ENCODE measurements around the gene TGDS. TPM values are rescaled to one million over a fixed set of nuclear protein-coding genes. Genes with fewer than 3 reads are reported as not detected.

TGDS gene
- total RNA-seq, 1 donor from 2014 or later, result 6.3 TPM

DNA sequence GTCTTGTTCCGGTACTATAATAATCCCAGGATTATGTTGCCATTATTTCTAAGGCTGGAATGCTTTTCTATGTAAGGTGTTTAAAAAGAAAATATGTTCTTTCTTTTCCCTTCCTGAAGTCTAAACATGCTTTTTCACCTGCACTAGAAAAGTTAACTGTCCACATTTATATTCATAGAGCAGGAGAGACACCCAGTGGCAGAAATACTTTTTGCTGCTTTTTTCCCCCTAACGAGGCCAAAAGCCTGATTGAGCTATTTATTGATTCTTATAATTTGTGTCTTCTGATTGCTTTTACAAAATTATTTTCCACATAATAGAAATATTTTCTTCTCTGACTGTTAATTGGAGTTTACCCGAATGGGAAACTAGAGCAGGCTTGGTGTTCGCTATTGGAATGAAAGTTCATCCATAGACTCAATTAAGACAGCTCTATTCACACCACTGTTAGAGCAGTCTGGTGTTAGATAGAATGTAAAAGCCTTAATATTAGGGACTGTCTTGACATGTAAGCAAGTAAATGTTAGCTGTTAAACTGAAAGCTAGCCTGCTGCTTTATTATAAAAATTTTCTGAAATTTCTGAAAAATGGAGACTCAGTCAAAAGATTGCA lies 21.5 kb upstream of the TGDS start:
- Mint-ChIP-seq H3K27ac (ENCODE audit: unreplicated experiment) (no peak overlapping the region), H3K4me3 (ENCODE audit: unreplicated experiment) (no peak overlapping the region), H3K27me3 (ENCODE audit: unreplicated experiment) (no peaks in the 10 kb centered on the region), H3K9me3 (ENCODE audit: unreplicated experiment) (no peaks in the 10 kb centered on the region), H3K36me3 (ENCODE audit: unreplicated experiment) (no peaks in the 10 kb centered on the region), H3K4me1 (ENCODE audit: low read depth, unreplicated experiment) (no peaks in the 10 kb centered on the region)
- TF ChIP-seq, protein P1, sequence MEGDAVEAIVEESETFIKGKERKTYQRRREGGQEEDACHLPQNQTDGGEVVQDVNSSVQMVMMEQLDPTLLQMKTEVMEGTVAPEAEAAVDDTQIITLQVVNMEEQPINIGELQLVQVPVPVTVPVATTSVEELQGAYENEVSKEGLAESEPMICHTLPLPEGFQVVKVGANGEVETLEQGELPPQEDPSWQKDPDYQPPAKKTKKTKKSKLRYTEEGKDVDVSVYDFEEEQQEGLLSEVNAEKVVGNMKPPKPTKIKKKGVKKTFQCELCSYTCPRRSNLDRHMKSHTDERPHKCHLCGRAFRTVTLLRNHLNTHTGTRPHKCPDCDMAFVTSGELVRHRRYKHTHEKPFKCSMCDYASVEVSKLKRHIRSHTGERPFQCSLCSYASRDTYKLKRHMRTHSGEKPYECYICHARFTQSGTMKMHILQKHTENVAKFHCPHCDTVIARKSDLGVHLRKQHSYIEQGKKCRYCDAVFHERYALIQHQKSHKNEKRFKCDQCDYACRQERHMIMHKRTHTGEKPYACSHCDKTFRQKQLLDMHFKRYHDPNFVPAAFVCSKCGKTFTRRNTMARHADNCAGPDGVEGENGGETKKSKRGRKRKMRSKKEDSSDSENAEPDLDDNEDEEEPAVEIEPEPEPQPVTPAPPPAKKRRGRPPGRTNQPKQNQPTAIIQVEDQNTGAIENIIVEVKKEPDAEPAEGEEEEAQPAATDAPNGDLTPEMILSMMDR (IDR thresholded peaks at IDR 0.05; ENCODE audit: partially characterized antibody, unreplicated experiment), result peak; percentile 48
- DNase-seq, result no peak

DNA sequence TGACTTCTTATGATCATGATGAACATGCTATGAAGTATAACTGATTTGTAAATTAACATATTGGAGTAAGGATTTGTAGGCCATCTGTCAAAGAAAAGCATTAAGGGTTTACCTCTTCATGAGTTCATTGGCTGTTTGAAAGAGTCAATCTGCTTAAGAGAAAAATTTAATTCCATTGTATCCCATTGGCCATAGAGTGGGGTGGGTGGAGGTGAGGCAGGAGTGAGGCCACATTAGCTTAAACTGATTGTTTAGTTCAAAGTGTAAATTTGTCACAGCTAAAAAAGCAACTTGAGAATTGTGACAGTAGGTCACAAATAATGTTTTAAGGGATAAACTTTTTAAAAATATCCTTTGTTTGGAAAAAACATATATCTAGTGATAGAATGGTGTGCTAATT lies 17.1 kb upstream of the TGDS start:
- TF ChIP-seq, protein P1 (IDR thresholded peaks at IDR 0.05; ENCODE audit: partially characterized antibody, unreplicated experiment), result no peak
- no peak for DNase-seq
- H3K4me1 Mint-ChIP-seq (ENCODE audit: low read depth, unreplicated experiment), result no peaks in the 10 kb centered on the region
- no peak overlapping the region for H3K4me3 Mint-ChIP-seq (ENCODE audit: unreplicated experiment)
- H3K36me3 Mint-ChIP-seq (ENCODE audit: unreplicated experiment), result no peaks in the 10 kb centered on the region
- no peaks in the 10 kb centered on the region for H3K27me3 Mint-ChIP-seq (ENCODE audit: unreplicated experiment)
- H3K27ac Mint-ChIP-seq (ENCODE audit: unreplicated experiment), result no peak overlapping the region
- no peaks in the 10 kb centered on the region for H3K9me3 Mint-ChIP-seq (ENCODE audit: unreplicated experiment)

DNA sequence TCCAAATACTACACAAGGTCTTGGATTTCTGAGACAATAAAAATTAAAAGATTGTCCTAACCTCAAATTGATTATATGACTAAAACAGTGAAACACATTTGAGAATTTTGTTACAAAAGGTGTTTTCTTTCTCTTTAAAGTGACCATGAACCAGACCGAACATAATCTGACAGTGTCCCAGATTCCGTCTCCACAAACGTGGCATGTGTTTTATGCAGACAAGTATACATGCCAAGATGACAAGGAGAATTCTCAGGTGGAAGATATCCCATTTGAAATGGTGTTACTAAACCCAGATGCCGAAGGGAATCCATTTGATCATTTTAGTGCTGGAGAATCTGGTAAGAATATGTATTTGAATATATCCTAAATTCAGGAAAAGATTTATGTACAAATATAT lies 16.1 kb upstream of the TGDS start:
- Mint-ChIP-seq H3K27ac (ENCODE audit: unreplicated experiment) (no peak overlapping the region), H3K4me1 (ENCODE audit: low read depth, unreplicated experiment) (no peaks in the 10 kb centered on the region), H3K9me3 (ENCODE audit: unreplicated experiment) (no peaks in the 10 kb centered on the region), H3K27me3 (ENCODE audit: unreplicated experiment) (no peaks in the 10 kb centered on the region), H3K36me3 (ENCODE audit: unreplicated experiment) (no peaks in the 10 kb centered on the region), H3K4me3 (ENCODE audit: unreplicated experiment) (no peak overlapping the region)
- TF ChIP-seq, protein P1 (IDR thresholded peaks at IDR 0.05; ENCODE audit: partially characterized antibody, unreplicated experiment), result no peak
- DNase-seq, result no peak

DNA sequence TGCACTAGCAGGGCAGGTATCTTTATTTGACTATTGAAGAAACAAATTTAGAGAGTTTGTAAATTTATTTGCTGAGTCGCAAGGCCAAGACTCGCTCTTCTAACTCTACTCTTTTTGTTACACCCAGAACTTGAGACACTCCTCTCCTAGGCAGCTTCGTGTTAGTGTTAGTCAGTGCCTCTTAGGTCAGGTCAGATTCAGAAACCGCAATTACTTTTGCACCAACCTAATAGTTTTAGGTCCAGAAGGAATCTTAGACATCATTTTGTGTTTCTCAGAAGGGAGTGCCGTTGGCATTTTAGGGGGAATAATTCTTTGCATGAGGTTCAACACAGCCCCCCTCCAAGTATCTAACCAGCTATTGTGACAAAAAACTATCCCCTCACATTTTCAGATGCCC lies 14.5 kb upstream of the TGDS start:
- no peak overlapping the region for H3K4me3 Mint-ChIP-seq (ENCODE audit: unreplicated experiment)
- no peak overlapping the region for H3K27ac Mint-ChIP-seq (ENCODE audit: unreplicated experiment)
- no peak for DNase-seq
- no peaks in the 10 kb centered on the region for H3K4me1 Mint-ChIP-seq (ENCODE audit: low read depth, unreplicated experiment)
- no peaks in the 10 kb centered on the region for H3K27me3 Mint-ChIP-seq (ENCODE audit: unreplicated experiment)
- TF ChIP-seq, protein P1 (IDR thresholded peaks at IDR 0.05; ENCODE audit: partially characterized antibody, unreplicated experiment), result no peak
- H3K36me3 Mint-ChIP-seq (ENCODE audit: unreplicated experiment), result no peaks in the 10 kb centered on the region
- H3K9me3 Mint-ChIP-seq (ENCODE audit: unreplicated experiment), result no peaks in the 10 kb centered on the region

DNA sequence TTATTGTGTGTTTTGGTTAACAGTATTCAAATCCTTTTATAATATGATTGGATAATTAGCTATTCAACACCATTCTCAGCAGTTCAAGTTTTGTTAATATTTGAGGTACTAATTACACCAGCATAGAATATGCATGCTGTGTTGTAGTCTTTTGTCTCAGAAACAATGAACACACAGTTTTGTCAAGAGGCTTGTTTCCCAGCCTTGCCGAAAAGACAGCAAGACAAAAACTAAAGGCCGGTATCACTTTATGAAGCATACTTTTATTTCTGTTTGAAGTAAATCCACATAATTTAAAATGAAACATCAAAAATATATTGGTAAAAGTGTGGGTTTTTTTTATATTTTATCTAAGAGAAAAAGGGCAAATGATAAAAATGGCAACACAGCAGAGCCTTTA lies 13.2 kb upstream of the TGDS start:
- H3K9me3 Mint-ChIP-seq (ENCODE audit: unreplicated experiment), result no peaks in the 10 kb centered on the region
- H3K4me3 Mint-ChIP-seq (ENCODE audit: unreplicated experiment), result no peak overlapping the region
- H3K36me3 Mint-ChIP-seq (ENCODE audit: unreplicated experiment), result no peaks in the 10 kb centered on the region
- TF ChIP-seq, protein P1 (IDR thresholded peaks at IDR 0.05; ENCODE audit: partially characterized antibody, unreplicated experiment), result no peak
- DNase-seq, result no peak
- H3K4me1 Mint-ChIP-seq (ENCODE audit: low read depth, unreplicated experiment), result no peaks in the 10 kb centered on the region
- H3K27ac Mint-ChIP-seq (ENCODE audit: unreplicated experiment), result no peak overlapping the region
- no peaks in the 10 kb centered on the region for H3K27me3 Mint-ChIP-seq (ENCODE audit: unreplicated experiment)

Data from glutamatergic neuron (in vitro differentiated cells).